B cell (primary cell): Measurements from ENCODE around the gene NWD2. TPM values are rescaled to one million over a fixed set of nuclear protein-coding genes. Genes with fewer than 3 reads are reported as not detected.

Experiments used
- ATAC-seq: fragments of 200-7000 bp; cut with Tn5 transposase; one replicate; pipeline ENCODE4 v1.10.0; 2021; ENCODE audit warnings: low read depth, mild to moderate bottlenecking, moderate number of reproducible peaks, moderate library complexity
- CTCF ChIA-PET: fragments of 350-600 bp; sonication (Branson Sonifier 250); formaldehyde crosslinking; loops from one replicate; lab custom pipeline; 2021; ENCODE audit warnings: antibody characterized with exemption, inconsistent platforms; lab: Charles Lee
- POLR2A ChIA-PET: fragments of 350-600 bp; sonication (Branson Sonifier 250); formaldehyde crosslinking; loops from one replicate; lab custom pipeline; 2021; ENCODE audit warnings: antibody characterized with exemption; lab: Charles Lee
- DNase-seq: peaks from one replicate; pipeline ENCODE4 v3.0.0; 2013
- H2AFZ ChIP-seq: 2 replicates; pipeline ENCODE4 v1.6.1; 2012; ENCODE audit warnings: mild to moderate bottlenecking, low read depth, low read length; ENCODE audit not compliant: insufficient read depth, poor library complexity, severe bottlenecking
- H3K27ac ChIP-seq, 2 donors: 1 replicate in 1 of 2; 2 replicates in 1 of 2; pipeline ENCODE4 v1.5.1; 2012 to 2013; ENCODE audit warnings: low read length in 2 of 2, mild to moderate bottlenecking in 2 of 2, moderate library complexity in 1 of 2
- H3K27me3 ChIP-seq, 4 experiments: fragments of 200-600 bp in 1 of 4; sonication (generic) in 1 of 4; replicated peaks in 1 of 4; 1 replicate in 2 of 4; 2 replicates in 2 of 4; pipeline versions ENCODE4 v1.6.1 to v1.7.0; 2013 to 2016; ENCODE audit warnings: low read length in 3 of 4, mild to moderate bottlenecking in 2 of 4, mixed read lengths in 1 of 4, moderate library complexity in 1 of 4; ENCODE audit not compliant: insufficient read depth in 4 of 4, control insufficient read depth in 3 of 4; ENCODE audit errors: control extremely low read depth in 1 of 4
- H3K36me3 ChIP-seq, 2 experiments: replicated peaks in 1 of 2; 1 replicate in 1 of 2; 2 replicates in 1 of 2; pipeline versions ENCODE4 v1.6.1 to v1.7.1; 2013; ENCODE audit warnings: low read length in 1 of 2; ENCODE audit not compliant: insufficient read depth in 2 of 2, control insufficient read depth in 1 of 2; ENCODE audit errors: control extremely low read depth in 1 of 2, extremely low read depth in 1 of 2
- H3K4me1 ChIP-seq, 2 donors: fragments of 200-600 bp in 1 of 2; sonication (generic) in 1 of 2; 1 replicate in 1 of 2; 2 replicates in 1 of 2; pipeline versions ENCODE4 v1.5.1 to v1.6.1; 2013 to 2017; ENCODE audit warnings: low read length in 2 of 2; ENCODE audit not compliant: control insufficient read depth in 2 of 2, insufficient read depth in 2 of 2
- H3K4me2 ChIP-seq: replicated peaks from 2 replicates; pipeline ENCODE3; 2012; ENCODE audit warnings: mild to moderate bottlenecking, low read depth, low read length; ENCODE audit not compliant: poor library complexity, severe bottlenecking
- H3K4me3 ChIP-seq, 5 experiments: fragments of 200-600 bp in 1 of 5; sonication (generic) in 1 of 5; 1 replicate in 3 of 5; 2 replicates in 2 of 5; pipeline versions ENCODE4 v1.5.1 to v1.7.0; 2011 to 2016; ENCODE audit warnings: low read length in 4 of 5, mild to moderate bottlenecking in 4 of 5, low read depth in 2 of 5, control low read depth in 1 of 5, moderate library complexity in 1 of 5; ENCODE audit not compliant: insufficient read depth in 1 of 5; ENCODE audit errors: control extremely low read depth in 1 of 5, extremely low read depth in 1 of 5
- H3K79me2 ChIP-seq: fragments of 200-600 bp; sonication (generic); one replicate; pipeline ENCODE4 v1.6.0; 2016; ENCODE audit warnings: low read length; ENCODE audit not compliant: control insufficient read depth, insufficient read depth
- H3K9ac ChIP-seq: fragments of 200-600 bp; sonication (generic); 2 replicates; pipeline ENCODE4 v1.6.1; 2017; ENCODE audit warnings: mild to moderate bottlenecking, low read length, moderate library complexity
- H3K9me3 ChIP-seq, 3 donors: one replicate each; pipeline versions ENCODE4 v1.6.1 to v1.7.1; 2013; ENCODE audit warnings: low read length in 2 of 3; ENCODE audit not compliant: control insufficient read depth in 2 of 3, insufficient read depth in 1 of 3; ENCODE audit errors: control extremely low read depth in 1 of 3
- H4K20me1 ChIP-seq: 2 replicates; pipeline ENCODE4 v1.6.0; 2012; ENCODE audit warnings: mild to moderate bottlenecking, low read length; ENCODE audit not compliant: insufficient read depth, control insufficient read depth, poor library complexity, severe bottlenecking
- H3K27ac Mint-ChIP-seq: one replicate; pipeline ENCODE4 v1.8.0; 2021; ENCODE audit warnings: mixed read lengths
- H3K27me3 Mint-ChIP-seq: one replicate; pipeline ENCODE4 v1.8.0; 2021; ENCODE audit warnings: mixed read lengths
- H3K4me1 Mint-ChIP-seq: one replicate; pipeline ENCODE4 v1.8.0; 2021; ENCODE audit warnings: mixed read lengths
- H3K4me3 Mint-ChIP-seq: one replicate; pipeline ENCODE4 v1.8.0; 2021; ENCODE audit warnings: mixed read lengths
- H3K9me3 Mint-ChIP-seq: one replicate; pipeline ENCODE4 v1.8.0; 2022; ENCODE audit warnings: mixed read lengths; ENCODE audit not compliant: insufficient read depth
- EZH2 ChIP-seq: IDR thresholded peaks from 2 replicates; pipeline ENCODE4 v1.6.1; 2012; ENCODE audit warnings: borderline replicate concordance, low read depth, mild to moderate bottlenecking, moderate library complexity, low read length; ENCODE audit not compliant: insufficient read depth, poor library complexity, severe bottlenecking
- WGBS: methylation state at CpG from one replicate; pipeline ENCODE4 v1.1.5; 2013; ENCODE audit warnings: missing lambda C conversion rate; ENCODE audit not compliant: insufficient coverage; 5-methylcytosine and 5-hydroxymethylcytosine counted together
- intact Hi-C: fragments of 100-400 bp; cut with micrococcal nuclease; formaldehyde crosslinking; loops from one replicate; pipeline ENCODE4 v1.10.0; 2022
- polyA plus RNA-seq: library from polyadenylated mRNA; depleted of rRNA; stranded (reverse); fragments of >200 nt; gene quantifications from 2 replicates; pipeline ENCODE4 v1.2.3, GENCODE V29; 2012
- total RNA-seq, 2 donors: library from RNA; stranded (reverse); fragments of 120-200 nt in 1 of 2; gene quantifications; 1 replicate in 1 of 2; 2 replicates in 1 of 2; pipeline versions ENCODE4 v1.2.3 to v1.2.4, GENCODE V29; 2013 to 2022
- TF ChIP-seq, protein P1 (sequence below): fragments of 200-600 bp; IDR thresholded peaks from one replicate; pipeline ENCODE4 v1.8.0; 2022; ENCODE audit warnings: antibody characterized with exemption, mild to moderate bottlenecking

The NWD2 gene
- total and polyA plus RNA-seq, 2 donors (not counting 1 experiment from before 2014, with no cell fraction given): not detected

DNA sequence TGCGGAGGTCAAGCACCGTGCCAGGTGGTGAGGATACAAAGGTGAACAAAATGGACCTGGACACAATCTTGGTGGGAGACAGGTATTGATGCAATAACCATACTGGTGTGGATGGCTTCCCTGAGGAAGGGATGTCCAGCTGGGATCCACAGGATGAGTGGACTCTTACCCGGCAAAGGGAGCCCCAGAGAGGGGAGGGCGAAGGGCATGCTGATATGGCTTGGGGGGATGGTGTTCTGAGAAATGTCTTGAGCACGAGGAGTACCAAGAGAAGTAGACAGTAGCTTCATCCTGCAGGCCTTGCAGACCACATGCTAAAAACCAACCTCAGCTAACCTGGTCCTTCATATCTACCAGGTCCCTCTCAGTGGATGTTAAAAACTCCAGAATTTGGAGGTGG, 220.8 kb downstream of the NWD2 start:
- WGBS: 88% methylated on average over 4 of the region's 5 CpGs
- no peak overlapping the region for H3K9ac ChIP-seq
- H3K4me3 ChIP-seq: no peak overlapping the region
- H3K36me3 ChIP-seq: no peaks in the 10 kb centered on the region
- H3K4me1 ChIP-seq: no peaks in the 10 kb centered on the region
- ChIA-PET CTCF (no interaction called here), POLR2A (no interaction called here)
- intact Hi-C loops: no loop called here
- Mint-ChIP-seq H3K27ac (no peak overlapping the region), H3K9me3 (no peaks in the 10 kb centered on the region), H3K4me1 (peaks cover 7% of the 10 kb centered on the region), H3K4me3 (no peak overlapping the region), H3K27me3 (peaks cover 17% of the 10 kb centered on the region)
- H3K4me2 ChIP-seq: no peak overlapping the region
- TF ChIP-seq EZH2: no peak
- TF ChIP-seq, protein P1, sequence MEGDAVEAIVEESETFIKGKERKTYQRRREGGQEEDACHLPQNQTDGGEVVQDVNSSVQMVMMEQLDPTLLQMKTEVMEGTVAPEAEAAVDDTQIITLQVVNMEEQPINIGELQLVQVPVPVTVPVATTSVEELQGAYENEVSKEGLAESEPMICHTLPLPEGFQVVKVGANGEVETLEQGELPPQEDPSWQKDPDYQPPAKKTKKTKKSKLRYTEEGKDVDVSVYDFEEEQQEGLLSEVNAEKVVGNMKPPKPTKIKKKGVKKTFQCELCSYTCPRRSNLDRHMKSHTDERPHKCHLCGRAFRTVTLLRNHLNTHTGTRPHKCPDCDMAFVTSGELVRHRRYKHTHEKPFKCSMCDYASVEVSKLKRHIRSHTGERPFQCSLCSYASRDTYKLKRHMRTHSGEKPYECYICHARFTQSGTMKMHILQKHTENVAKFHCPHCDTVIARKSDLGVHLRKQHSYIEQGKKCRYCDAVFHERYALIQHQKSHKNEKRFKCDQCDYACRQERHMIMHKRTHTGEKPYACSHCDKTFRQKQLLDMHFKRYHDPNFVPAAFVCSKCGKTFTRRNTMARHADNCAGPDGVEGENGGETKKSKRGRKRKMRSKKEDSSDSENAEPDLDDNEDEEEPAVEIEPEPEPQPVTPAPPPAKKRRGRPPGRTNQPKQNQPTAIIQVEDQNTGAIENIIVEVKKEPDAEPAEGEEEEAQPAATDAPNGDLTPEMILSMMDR: no peak
- ATAC-seq: no peak
- H3K27me3 ChIP-seq: peaks cover 0 to 6% (median 2%) of the 10 kb centered on the region in 4 experiments
- DNase-seq: no peak
- no peak overlapping the region for H2AFZ ChIP-seq
- no peaks in the 10 kb centered on the region for H3K9me3 ChIP-seq
- no peaks in the 10 kb centered on the region for H4K20me1 ChIP-seq
- H3K79me2 ChIP-seq: no peaks in the 10 kb centered on the region
- no peak overlapping the region for H3K27ac ChIP-seq

DNA sequence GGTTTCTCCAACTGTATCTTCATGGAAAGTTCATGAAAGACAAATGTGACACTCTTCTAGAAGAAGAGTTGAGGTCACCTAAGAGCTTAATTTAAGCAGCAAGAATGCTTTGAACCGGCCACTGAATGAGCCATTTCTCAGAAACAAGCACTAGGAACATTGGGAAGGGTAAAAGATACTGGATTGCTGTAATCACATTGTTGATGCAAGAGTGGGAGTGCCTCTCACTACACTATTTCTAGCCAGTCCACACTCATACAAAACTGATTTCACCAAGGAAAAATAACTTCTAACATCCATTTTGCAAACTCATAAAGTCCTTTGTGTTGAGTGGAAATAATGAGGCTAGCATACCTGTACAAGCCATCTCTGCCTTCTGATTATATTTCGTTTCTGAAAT, 221.3 kb downstream of the NWD2 start:
- Histone ChIP-seq H3K9ac (no peak overlapping the region), H3K27me3 (peaks cover 0 to 6% (median 2%) of the 10 kb centered on the region in 4 experiments), H3K9me3 (peaks cover 0 to 1% (median 0%) of the 10 kb centered on the region in 3 donors), H2AFZ (no peak overlapping the region), H4K20me1 (no peaks in the 10 kb centered on the region), H3K4me3 (no peak overlapping the region), H3K79me2 (no peaks in the 10 kb centered on the region), H3K36me3 (no peaks in the 10 kb centered on the region), H3K4me1 (no peaks in the 10 kb centered on the region), H3K27ac (no peak overlapping the region), H3K4me2 (no peak overlapping the region)
- ChIA-PET CTCF (no interaction called here), POLR2A (no interaction called here)
- Mint-ChIP-seq H3K27ac (no peak overlapping the region), H3K4me1 (peaks cover 7% of the 10 kb centered on the region), H3K27me3 (peaks cover 15% of the 10 kb centered on the region), H3K4me3 (no peak overlapping the region), H3K9me3 (no peaks in the 10 kb centered on the region)
- no CpG with 5 or more reads among the region's 2 CpGs for WGBS
- no peak for ATAC-seq
- intact Hi-C loops: no loop called here
- DNase-seq: no peak
- no peak for TF ChIP-seq EZH2
- TF ChIP-seq, protein P1: no peak
